ENCODE results near the gene RTP5. TPM values are rescaled to one million over a fixed set of nuclear protein-coding genes. Genes with fewer than 3 reads are reported as not detected.

Gene RTP5
- total and polyA plus RNA-seq, 7 donors, result 0.16 to 0.19 TPM; not detected in 5

DNA sequence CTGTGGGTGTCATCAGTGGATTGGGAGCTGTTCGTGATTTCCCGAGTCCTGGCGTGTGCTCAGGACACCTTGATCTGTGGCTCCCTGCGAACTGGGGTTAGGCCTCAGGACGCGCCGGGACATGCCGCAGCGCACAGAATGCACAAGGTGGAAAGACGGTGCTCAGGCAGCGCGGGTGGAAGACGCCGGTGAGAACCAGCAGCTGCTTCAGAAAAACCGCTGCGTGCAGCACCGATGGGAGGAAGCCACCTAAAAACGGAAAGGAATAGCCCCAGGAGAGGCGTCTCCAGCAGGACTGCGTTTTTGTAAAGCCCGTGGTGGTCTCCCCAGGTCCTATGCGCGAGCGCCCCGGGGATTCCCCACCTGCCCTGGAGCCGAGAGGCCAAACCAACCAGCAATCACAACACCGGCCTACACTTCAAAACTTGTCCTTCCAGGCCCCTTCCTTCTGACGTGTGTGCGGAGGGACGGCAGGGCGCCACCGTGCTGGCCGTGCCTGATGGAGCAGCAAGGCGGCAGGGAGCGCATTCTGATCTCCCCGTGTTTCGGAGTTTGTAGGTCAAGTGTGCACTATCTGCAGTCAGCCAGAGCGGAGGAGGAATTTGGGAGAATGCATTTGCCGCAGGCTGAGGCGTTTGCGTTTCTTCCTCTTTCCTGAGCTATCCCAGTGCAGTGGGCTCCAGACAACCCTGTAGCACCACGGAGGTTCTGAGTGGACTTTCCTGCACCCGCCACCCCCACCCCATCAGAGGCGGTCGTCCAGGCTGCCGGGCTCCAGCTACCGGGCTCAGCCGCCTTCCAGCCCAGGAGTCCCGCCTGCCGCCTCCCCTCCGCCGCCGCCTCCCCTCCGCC, 32.2 kb downstream of the RTP5 start:
- Histone ChIP-seq H3K36me3 (no peaks in the 10 kb centered on the region), H3K4me3 (peak overlapping the region in 3 of 4 donors; percentile 28 to 48 (median 30)), H3K27me3 (peaks cover 0 to 10% (median 0%) of the 10 kb centered on the region in 3 donors), H3K4me1 (peaks cover 0 to 13% (median 8%) of the 10 kb centered on the region in 4 donors), H3K9me3 (no peaks in the 10 kb centered on the region), H3K27ac (no peak overlapping the region)
- no peak for TF ChIP-seq EP300 (IDR thresholded peaks at IDR 0.05)
- no peak for DNase-seq
- WGBS, 2 donors, result 63 to 70% methylated on average over 54 of the region's 54 CpGs
- intact Hi-C loops (cut with DNase I), result no loop called here

DNA sequence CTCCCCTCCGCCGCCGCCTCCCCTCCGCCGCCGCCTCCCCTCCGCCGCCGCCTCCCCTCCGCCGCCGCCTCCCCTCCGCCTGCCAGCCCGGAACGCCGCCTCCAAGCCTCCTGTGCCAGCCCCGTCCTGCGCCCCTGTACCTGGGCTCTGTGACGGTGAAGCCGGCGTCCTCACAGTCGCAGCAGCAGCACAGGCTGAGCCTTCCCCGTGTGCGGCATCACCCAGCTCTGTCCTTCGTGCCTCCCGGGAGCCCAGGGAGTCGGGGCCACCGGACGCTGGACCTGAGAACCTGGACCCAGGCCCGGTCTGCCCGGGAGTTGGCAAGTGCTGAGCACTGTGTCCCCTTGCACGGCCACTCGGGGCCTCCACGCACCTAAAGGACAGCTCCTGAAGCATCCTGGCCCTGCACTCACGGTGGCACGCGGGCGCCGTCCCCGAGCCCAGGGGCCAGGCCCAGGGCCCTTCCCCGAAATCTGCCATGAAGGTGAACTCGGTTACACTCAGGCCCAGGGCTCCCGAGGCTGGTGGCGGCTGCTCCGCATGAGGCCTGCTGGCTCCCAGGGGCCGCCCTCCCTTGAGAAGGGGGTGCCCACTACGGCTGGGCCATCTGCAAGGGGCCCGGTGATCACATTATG, 32.9 kb downstream of the RTP5 start:
- Histone ChIP-seq H3K36me3 (no peaks in the 10 kb centered on the region), H3K27ac (no peak overlapping the region), H3K4me1 (peaks cover 0 to 13% (median 8%) of the 10 kb centered on the region in 4 donors), H3K27me3 (peaks cover 0 to 10% (median 0%) of the 10 kb centered on the region in 3 donors), H3K4me3 (peak overlapping the region in 3 of 4 donors; percentile 28 to 48 (median 30)), H3K9me3 (no peaks in the 10 kb centered on the region)
- TF ChIP-seq POLR2AphosphoS5 (IDR thresholded peaks at IDR 0.05) (no peak), POLR2A (IDR thresholded peaks at IDR 0.05) (no peak), EP300 (IDR thresholded peaks at IDR 0.05) (no peak)
- TF ChIP-seq, protein P1, sequence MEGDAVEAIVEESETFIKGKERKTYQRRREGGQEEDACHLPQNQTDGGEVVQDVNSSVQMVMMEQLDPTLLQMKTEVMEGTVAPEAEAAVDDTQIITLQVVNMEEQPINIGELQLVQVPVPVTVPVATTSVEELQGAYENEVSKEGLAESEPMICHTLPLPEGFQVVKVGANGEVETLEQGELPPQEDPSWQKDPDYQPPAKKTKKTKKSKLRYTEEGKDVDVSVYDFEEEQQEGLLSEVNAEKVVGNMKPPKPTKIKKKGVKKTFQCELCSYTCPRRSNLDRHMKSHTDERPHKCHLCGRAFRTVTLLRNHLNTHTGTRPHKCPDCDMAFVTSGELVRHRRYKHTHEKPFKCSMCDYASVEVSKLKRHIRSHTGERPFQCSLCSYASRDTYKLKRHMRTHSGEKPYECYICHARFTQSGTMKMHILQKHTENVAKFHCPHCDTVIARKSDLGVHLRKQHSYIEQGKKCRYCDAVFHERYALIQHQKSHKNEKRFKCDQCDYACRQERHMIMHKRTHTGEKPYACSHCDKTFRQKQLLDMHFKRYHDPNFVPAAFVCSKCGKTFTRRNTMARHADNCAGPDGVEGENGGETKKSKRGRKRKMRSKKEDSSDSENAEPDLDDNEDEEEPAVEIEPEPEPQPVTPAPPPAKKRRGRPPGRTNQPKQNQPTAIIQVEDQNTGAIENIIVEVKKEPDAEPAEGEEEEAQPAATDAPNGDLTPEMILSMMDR (IDR thresholded peaks at IDR 0.05), result no peak
- intact Hi-C loops (cut with DNase I), result no loop called here
- DNase-seq, result no peak
- 81 to 84% methylated on average over 48 of the region's 48 CpGs for WGBS, 2 donors

DNA sequence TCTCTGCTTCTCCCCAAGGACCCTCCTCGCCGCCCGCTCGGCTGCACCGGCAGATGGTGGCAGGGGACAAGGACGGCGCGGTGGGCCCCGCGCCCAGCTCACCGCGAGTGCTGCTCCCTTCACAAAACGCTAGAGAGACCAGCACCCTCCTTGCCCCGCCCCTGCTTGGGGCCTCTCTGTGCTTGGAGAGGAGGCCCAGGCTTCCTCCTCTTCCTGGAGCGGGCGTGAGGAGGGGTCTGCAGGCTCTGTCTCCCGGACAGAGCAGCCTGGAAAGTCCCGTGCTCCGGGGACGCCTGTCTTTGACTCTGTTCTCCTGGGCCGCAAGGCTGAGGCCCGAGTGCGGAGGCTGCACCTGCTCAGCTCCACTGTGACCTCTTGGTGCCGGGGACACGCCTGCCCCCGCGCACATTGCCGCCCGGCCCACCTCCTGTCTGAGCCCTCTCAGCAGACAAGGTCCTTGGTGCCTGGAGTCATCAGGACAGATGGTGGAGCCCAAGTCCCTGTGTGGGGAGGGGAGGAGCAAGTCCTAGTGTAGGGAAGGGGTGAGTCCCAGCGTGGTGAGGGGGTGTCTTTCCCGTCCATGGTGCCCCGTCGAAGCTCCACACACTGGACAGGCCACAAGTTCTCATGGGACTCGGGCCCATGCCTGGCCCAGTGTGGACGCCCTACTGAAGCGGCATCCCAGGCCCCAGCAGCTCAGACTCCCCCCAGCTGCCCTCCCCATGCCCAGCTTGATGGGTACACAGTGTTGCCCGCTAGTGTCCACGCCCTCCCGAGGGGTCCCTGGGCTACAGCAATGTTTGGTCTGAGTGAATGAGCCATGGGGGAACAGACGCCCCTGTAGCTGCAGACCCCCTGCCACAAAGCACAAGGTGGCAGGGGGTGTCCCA, 33.8 kb downstream of the RTP5 start:
- peaks cover 0 to 13% (median 8%) of the 10 kb centered on the region in 4 donors for H3K4me1 ChIP-seq
- H3K27ac ChIP-seq, result no peak overlapping the region

DNA sequence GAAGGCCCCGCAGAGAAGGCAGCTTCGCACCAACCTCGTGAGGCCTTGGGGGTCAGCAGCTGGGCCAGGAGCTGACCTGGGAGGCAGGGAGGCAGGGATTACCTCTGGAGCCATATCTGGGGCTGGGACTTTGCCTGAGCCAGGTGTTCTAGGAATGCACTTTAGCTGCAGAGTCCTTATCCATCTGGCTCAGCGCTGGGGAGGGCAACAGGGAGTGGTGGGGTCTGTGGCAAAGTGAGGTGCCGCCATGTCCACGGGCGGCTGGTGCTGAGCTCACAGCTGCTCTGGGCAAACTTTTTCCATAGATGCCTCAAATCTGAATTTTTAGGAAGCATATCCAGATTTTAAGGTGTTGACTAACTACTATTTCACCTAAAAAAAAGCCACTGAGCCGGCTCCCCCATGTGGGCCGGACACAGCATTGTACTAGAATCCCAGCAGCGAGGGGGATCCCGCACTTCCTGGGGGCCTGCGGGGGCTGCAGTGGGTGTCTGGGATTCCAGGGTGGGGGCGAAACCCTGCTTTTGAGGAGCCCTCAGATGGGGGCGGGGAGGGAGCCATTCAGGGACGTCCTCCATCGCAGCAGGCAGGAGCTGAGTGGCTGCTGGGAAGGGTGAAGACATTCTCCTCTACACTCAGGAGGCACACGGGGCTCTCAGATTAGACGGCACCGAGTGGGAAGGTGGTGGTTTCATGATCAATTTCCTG, 34.6 kb downstream of the RTP5 start:
- no peak for DNase-seq
- no peaks in the 10 kb centered on the region for H3K9me3 ChIP-seq
- 88 to 94% methylated on average over 19 of the region's 19 CpGs for WGBS, 2 donors
- intact Hi-C loops (cut with DNase I), result no loop called here
- TF ChIP-seq EP300 (IDR thresholded peaks at IDR 0.05) (no peak), POLR2A (IDR thresholded peaks at IDR 0.05) (no peak), POLR2AphosphoS5 (IDR thresholded peaks at IDR 0.05) (no peak)
- TF ChIP-seq, protein P1 (IDR thresholded peaks at IDR 0.05), result no peak
- H3K27me3 ChIP-seq, result peaks cover 0 to 10% (median 0%) of the 10 kb centered on the region in 3 donors
- H3K4me1 ChIP-seq, result peaks cover 0 to 13% (median 5%) of the 10 kb centered on the region in 4 donors
- no peak overlapping the region for H3K4me3 ChIP-seq
- H3K27ac ChIP-seq, result no peak overlapping the region
- no peaks in the 10 kb centered on the region for H3K36me3 ChIP-seq

More for the DNA sequence above, 33.8 kb downstream of the RTP5 start:
- WGBS, 2 donors, result 94 to 95% methylated on average over 40 of the region's 40 CpGs
- Histone ChIP-seq H3K9me3 (no peaks in the 10 kb centered on the region), H3K27me3 (peaks cover 0 to 10% (median 0%) of the 10 kb centered on the region in 3 donors), H3K4me3 (no peak overlapping the region), H3K36me3 (no peaks in the 10 kb centered on the region)
- no peak for DNase-seq
- intact Hi-C loops (cut with DNase I), result no loop called here
- TF ChIP-seq POLR2AphosphoS5 (IDR thresholded peaks at IDR 0.05) (no peak), POLR2A (IDR thresholded peaks at IDR 0.05) (no peak), EP300 (IDR thresholded peaks at IDR 0.05) (no peak)
- TF ChIP-seq, protein P1 (IDR thresholded peaks at IDR 0.05), result no peak
